G401.6 (cell line): ENCODE measurements around the gene BRWD1.
"Not testable (repeated sequence)": the region's sequence is repeated elsewhere in the genome, so short reads cannot be mapped to it uniquely, and the experiment has no call there.

Experiments used
- FAIRE-seq: peaks from 2 replicates; lab custom pipeline; 2012; peaks lifted over from hg19 to GRCh38; lab: Jason Lieb, UNC

Gene BRWD1

GRCh38 chr21:39281853-39282252, 31.6 kb downstream of the BRWD1 start:
- peak; percentile 81 for FAIRE-seq

- FAIRE-seq, result no peak
These were observed 32.2 kb downstream of the BRWD1 start for GRCh38 chr21:39281207-39281606.

- FAIRE-seq, result no peak
These were observed 43.8 kb downstream of the BRWD1 start for GRCh38 chr21:39269620-39270019.

- no peak for FAIRE-seq
These were observed 47.8 kb downstream of the BRWD1 start for GRCh38 chr21:39265603-39266002.

GRCh38 chr21:39263372-39263771, 50.1 kb downstream of the BRWD1 start:
- FAIRE-seq, result no peak

GRCh38 chr21:39258207-39258606, 55.2 kb downstream of the BRWD1 start:
- no peak for FAIRE-seq

GRCh38 chr21:39251326-39251725, 62.1 kb downstream of the BRWD1 start:
- FAIRE-seq, result no peak

- FAIRE-seq, result no peak
These were observed 75.2 kb downstream of the BRWD1 start for GRCh38 chr21:39238275-39238674.

GRCh38 chr21:39232861-39233291, 80.6 kb downstream of the BRWD1 start:
- FAIRE-seq, result no peak

- FAIRE-seq, result no peak
These were observed 88.5 kb downstream of the BRWD1 start for GRCh38 chr21:39224930-39225329.

GRCh38 chr21:39221997-39222486, 91.4 kb downstream of the BRWD1 start:
- FAIRE-seq, result no peak

GRCh38 chr21:39221282-39221996, 92.0 kb downstream of the BRWD1 start:
- no peak for FAIRE-seq

- not testable (repeated sequence) for FAIRE-seq
These were observed 92.6 kb downstream of the BRWD1 start for GRCh38 chr21:39220875-39221274.

- FAIRE-seq, result no peak
These were observed 93.3 kb downstream of the BRWD1 start for GRCh38 chr21:39220150-39220549.

GRCh38 chr21:39218082-39218409, 95.4 kb downstream of the BRWD1 start:
- FAIRE-seq, result no peak

GRCh38 chr21:39217356-39218081, 95.9 kb downstream of the BRWD1 start:
- FAIRE-seq, result no peak

- FAIRE-seq, result no peak
These were observed 97.1 kb downstream of the BRWD1 start for GRCh38 chr21:39216290-39216689.

- FAIRE-seq, result no peak
These were observed 98.4 kb downstream of the BRWD1 start for GRCh38 chr21:39215078-39215477.

GRCh38 chr21:39209334-39209688, 104.1 kb downstream of the BRWD1 start:
- no peak for FAIRE-seq

- no peak for FAIRE-seq
These were observed 104.7 kb downstream of the BRWD1 start for GRCh38 chr21:39208624-39209333.

- no peak for FAIRE-seq
These were observed 109.3 kb downstream of the BRWD1 start for GRCh38 chr21:39204134-39204533.

- no peak for FAIRE-seq
These were observed 114.6 kb downstream of the BRWD1 start for GRCh38 chr21:39198800-39199199.
